MCF 10A (cell line): ENCODE data around the gene C2CD4C. TPM values are rescaled to one million over a fixed set of nuclear protein-coding genes. Genes with fewer than 3 reads are reported as not detected.
"Not testable (repeated sequence)": the region's sequence is repeated elsewhere in the genome, so short reads cannot be mapped to it uniquely, and the experiment has no call there.

Experiments
- BruUV-seq: library from RNA; stranded (reverse); fragments of 400-500 nt; replicated peaks from 2 replicates; lab custom pipeline; 2021; lab: Mats Ljungman, UMichigan
- CTCF ChIA-PET: fragments of 300-600 bp; sonication (Branson Sonifier 250); formaldehyde crosslinking; extraction: SDS; loops from one replicate; lab custom pipeline; 2021; ENCODE audit warnings: antibody characterized with exemption, inconsistent platforms; lab: Yijun Ruan, JAX
- POLR2A ChIA-PET: fragments of 300-600, 350-650 bp; sonication (Branson Sonifier 250); formaldehyde crosslinking; extraction: SDS; loops from one replicate; lab custom pipeline; 2020; ENCODE audit warnings: antibody characterized with exemption, inconsistent platforms; lab: Yijun Ruan, JAX
- DNase-seq: peaks from one replicate; pipeline ENCODE4 v3.0.0-alpha.2; 2018; ENCODE audit not compliant: unreplicated experiment
- H3K27ac Mint-ChIP-seq: one replicate; pipeline ENCODE4 v1.8.0; 2022; ENCODE audit warnings: mild to moderate bottlenecking, low read depth, mixed read lengths; ENCODE audit not compliant: unreplicated experiment
- H3K27me3 Mint-ChIP-seq: one replicate; pipeline ENCODE4 v1.8.0; 2022; ENCODE audit warnings: mixed read lengths; ENCODE audit not compliant: insufficient read depth, unreplicated experiment
- H3K36me3 Mint-ChIP-seq: one replicate; pipeline ENCODE4 v1.8.0; 2022; ENCODE audit warnings: mild to moderate bottlenecking, moderate library complexity, mixed read lengths; ENCODE audit not compliant: insufficient read depth, unreplicated experiment
- H3K4me1 Mint-ChIP-seq: one replicate; pipeline ENCODE4 v1.8.0; 2022; ENCODE audit warnings: mixed read lengths; ENCODE audit not compliant: insufficient read depth, unreplicated experiment
- H3K4me3 Mint-ChIP-seq: one replicate; pipeline ENCODE4 v1.8.0; 2022; ENCODE audit warnings: mild to moderate bottlenecking, moderate library complexity, mixed read lengths; ENCODE audit not compliant: unreplicated experiment
- H3K9me3 Mint-ChIP-seq: one replicate; pipeline ENCODE4 v1.8.0; 2022; ENCODE audit warnings: mixed read lengths; ENCODE audit not compliant: unreplicated experiment
- CTCF ChIP-seq: fragments of 200-600 bp; IDR thresholded peaks from one replicate; pipeline ENCODE4 v1.8.0; 2022; ENCODE audit warnings: antibody characterized with exemption, mild to moderate bottlenecking; ENCODE audit not compliant: unreplicated experiment
- intact Hi-C: fragments of 100-400 bp; cut with micrococcal nuclease; formaldehyde crosslinking; loops from 2 replicates; pipeline ENCODE4 v1.14.1; 2022
- total RNA-seq: library from RNA; stranded (reverse); gene quantifications from 2 replicates; pipeline ENCODE4 v1.2.3, GENCODE V29; 2022

Gene C2CD4C
- total RNA-seq, 1 experiment from 2014 or later, result 0.49 TPM

- Mint-ChIP-seq H3K9me3 (no peaks in the 10 kb centered on the region), H3K4me1 (peaks cover 6% of the 10 kb centered on the region), H3K27me3 (peaks cover 11% of the 10 kb centered on the region), H3K27ac (no peak overlapping the region), H3K4me3 (no peak overlapping the region), H3K36me3 (no peaks in the 10 kb centered on the region)
- CTCF ChIA-PET, result interaction anchor here (0.6 kb wide), 1 partner anchor 56 kb away, joined by 3 read pairs; no protein-coding TSS in a partner anchor
- no TSS peak for BruUV-seq
- no peak for TF ChIP-seq CTCF
- DNase-seq, result no peak
- POLR2A ChIA-PET, result no interaction called here
- intact Hi-C loops, result no loop called here
Observed at GRCh38 chr19:413756-414420, 4.9 kb upstream of the C2CD4C start.

- no peaks in the 10 kb centered on the region for H3K36me3 Mint-ChIP-seq
- no peak for DNase-seq
- H3K27ac Mint-ChIP-seq, result no peak overlapping the region
- intact Hi-C loops, result no loop called here
- peaks cover 11% of the 10 kb centered on the region for H3K27me3 Mint-ChIP-seq
- no peak overlapping the region for H3K4me3 Mint-ChIP-seq
- no TSS peak for BruUV-seq
- H3K4me1 Mint-ChIP-seq, result peaks cover 6% of the 10 kb centered on the region
- CTCF ChIA-PET, result interaction anchor here (0.5 kb wide), 1 partner anchor 19 kb away, joined by 3 read pairs; no protein-coding TSS in a partner anchor
- H3K9me3 Mint-ChIP-seq, result no peaks in the 10 kb centered on the region
- POLR2A ChIA-PET, result no interaction called here
- TF ChIP-seq CTCF, result no peak
Observed at GRCh38 chr19:412356-413355, 3.7 kb upstream of the C2CD4C start.

- H3K36me3 Mint-ChIP-seq, result no peaks in the 10 kb centered on the region
- peaks cover 6% of the 10 kb centered on the region for H3K4me1 Mint-ChIP-seq
- no peak for TF ChIP-seq CTCF
- no peak for DNase-seq
- H3K27me3 Mint-ChIP-seq, result peaks cover 11% of the 10 kb centered on the region
- ChIA-PET CTCF (no interaction called here), POLR2A (no interaction called here)
- BruUV-seq, result no TSS peak
- H3K27ac Mint-ChIP-seq, result no peak overlapping the region
- H3K4me3 Mint-ChIP-seq, result no peak overlapping the region
- intact Hi-C loops, result no loop called here
- H3K9me3 Mint-ChIP-seq, result no peaks in the 10 kb centered on the region
Observed at GRCh38 chr19:411723-412355, 2.9 kb upstream of the C2CD4C start.

GRCh38 chr19:411121-411722, 2.3 kb upstream of the C2CD4C start:
- intact Hi-C loops, CTCF ChIA-PET, H3K9me3 Mint-ChIP-seq, BruUV-seq, H3K4me1 Mint-ChIP-seq, H3K36me3 Mint-ChIP-seq, H3K4me3 Mint-ChIP-seq, POLR2A ChIA-PET, H3K27ac Mint-ChIP-seq, DNase-seq: not testable (repeated sequence)
- H3K27me3 Mint-ChIP-seq, result peaks cover 11% of the 10 kb centered on the region
